H1 (cell line): ENCODE data around the gene ARL6IP6. TPM values are rescaled to one million over a fixed set of nuclear protein-coding genes. Genes with fewer than 3 reads are reported as not detected.

Source experiments
- CTCF ChIA-PET: fragments of 300-600 bp; sonication (Branson Sonifier 250); formaldehyde crosslinking; loops from one replicate; lab custom pipeline; 2021; ENCODE audit not compliant: partially characterized antibody; lab: Charles Lee
- POLR2A ChIA-PET: fragments of 300-600 bp; sonication (Branson Sonifier 250); formaldehyde crosslinking; loops from one replicate; lab custom pipeline; 2021; ENCODE audit warnings: inconsistent platforms; ENCODE audit not compliant: partially characterized antibody; lab: Charles Lee
- DNase-seq, 2 experiments: peaks; one replicate each; pipeline versions ENCODE4 v3.0.0 to v3.0.0-alpha.2; 2010 to 2022; ENCODE audit warnings: low spot score in 2 of 2, low read depth in 1 of 2, mixed read lengths in 1 of 2
- FAIRE-seq: peaks from 2 replicates; lab custom pipeline; 2011; peaks lifted over from hg19 to GRCh38; lab: Jason Lieb, UNC
- H2AFZ ChIP-seq: 2 replicates; pipeline ENCODE4 v1.8.1; 2012; ENCODE audit warnings: low read length, inconsistent platforms
- H2AK5ac ChIP-seq: 2 replicates; pipeline ENCODE4 v1.6.1; 2013; ENCODE audit warnings: low read depth, low read length
- H2BK120ac ChIP-seq: replicated peaks from 2 replicates; pipeline ENCODE3; 2013; ENCODE audit warnings: low read depth, low read length, inconsistent platforms
- H2BK12ac ChIP-seq: 2 replicates; pipeline ENCODE4 v1.6.1; 2013; ENCODE audit warnings: low read depth, low read length
- H2BK15ac ChIP-seq: 2 replicates; pipeline ENCODE4 v1.6.1; 2013; ENCODE audit warnings: low read length
- H2BK20ac ChIP-seq: 2 replicates; pipeline ENCODE4 v1.6.1; 2013; ENCODE audit warnings: low read length
- H2BK5ac ChIP-seq: 2 replicates; pipeline ENCODE4 v1.6.1; 2013; ENCODE audit warnings: low read depth, low read length
- H3K14ac ChIP-seq: 2 replicates; pipeline ENCODE4 v1.6.1; 2013; ENCODE audit warnings: inconsistent platforms; ENCODE audit not compliant: insufficient read length
- H3K18ac ChIP-seq: 2 replicates; pipeline ENCODE4 v1.6.1; 2013; ENCODE audit warnings: low read length; ENCODE audit errors: extremely low read depth
- H3K23ac ChIP-seq: 2 replicates; pipeline ENCODE4 v1.6.1; 2013; ENCODE audit warnings: inconsistent platforms; ENCODE audit not compliant: insufficient read length
- H3K23me2 ChIP-seq: 2 replicates; pipeline ENCODE4 v1.6.1; 2013; ENCODE audit warnings: low read depth, low read length
- H3K27ac ChIP-seq: 2 replicates; pipeline ENCODE4 v1.6.1; 2011; ENCODE audit warnings: low read depth, low read length, inconsistent platforms
- H3K27me3 ChIP-seq, 4 experiments: replicated peaks in 1 of 4; 1 replicate in 1 of 4; 2 replicates in 3 of 4; pipeline versions ENCODE4 v1.6.1 to v1.8.1; 2011 to 2013; ENCODE audit warnings: low read length in 3 of 4, mild to moderate bottlenecking in 3 of 4, inconsistent platforms in 2 of 4, mixed read lengths in 2 of 4, moderate library complexity in 1 of 4; ENCODE audit not compliant: control insufficient read depth in 3 of 4, insufficient read depth in 3 of 4; ENCODE audit errors: extremely low read depth in 1 of 4
- H3K36me3 ChIP-seq, 4 experiments: 2 replicates each; pipeline versions ENCODE4 v1.6.1 to v1.8.1; 2011 to 2013; ENCODE audit warnings: mild to moderate bottlenecking in 4 of 4, low read length in 3 of 4, moderate library complexity in 2 of 4, control low read depth in 1 of 4, inconsistent platforms in 1 of 4; ENCODE audit not compliant: insufficient read depth in 4 of 4, control insufficient read depth in 2 of 4
- H3K4ac ChIP-seq: replicated peaks from 2 replicates; pipeline ENCODE3; 2013; ENCODE audit warnings: low read length, low read depth, mixed read lengths, inconsistent platforms; ENCODE audit not compliant: insufficient read length
- H3K4me1 ChIP-seq, 4 experiments: replicated peaks in 1 of 4; 1 replicate in 1 of 4; 2 replicates in 3 of 4; pipeline versions ENCODE4 v1.6.1 to v1.8.1; 2011 to 2013; ENCODE audit warnings: low read length in 3 of 4, inconsistent platforms in 2 of 4, mixed read lengths in 1 of 4; ENCODE audit not compliant: insufficient read depth in 4 of 4, control insufficient read depth in 3 of 4
- H3K4me2 ChIP-seq, 2 experiments: 2 replicates each; pipeline versions ENCODE4 v1.6.1 to v1.8.1; 2011 to 2013; ENCODE audit warnings: low read depth in 2 of 2, low read length in 2 of 2, control low read depth in 1 of 2, inconsistent platforms in 1 of 2, mild to moderate bottlenecking in 1 of 2; ENCODE audit not compliant: insufficient read depth in 1 of 2
- H3K4me3 ChIP-seq, 4 experiments: fragments of 200-600, 300-600 bp in 1 of 4; sonication (generic), shearing (Covaris generic), sonication (Bioruptor Twin) in 1 of 4; 2 replicates each; pipeline versions ENCODE4 v1.5.1 to v1.8.1; 2011 to 2016; ENCODE audit warnings: low read length in 4 of 4, low read depth in 3 of 4, control low read depth in 2 of 4, inconsistent platforms in 2 of 4, mild to moderate bottlenecking in 2 of 4, mixed read lengths in 1 of 4, moderate library complexity in 1 of 4; ENCODE audit not compliant: insufficient read depth in 2 of 4; ENCODE audit errors: extremely low read depth in 1 of 4
- H3K56ac ChIP-seq: replicated peaks from 2 replicates; pipeline ENCODE3; 2013; ENCODE audit warnings: low read depth, mild to moderate bottlenecking, mixed read lengths, low read length, inconsistent platforms; ENCODE audit not compliant: insufficient read length
- H3K79me1 ChIP-seq: 2 replicates; pipeline ENCODE4 v1.6.1; 2013; ENCODE audit warnings: low read depth, low read length, control low read depth
- H3K79me2 ChIP-seq, 2 experiments: 2 replicates each; pipeline versions ENCODE4 v1.6.1 to v1.8.1; 2012 to 2013; ENCODE audit warnings: low read length in 2 of 2, mild to moderate bottlenecking in 2 of 2, inconsistent platforms in 1 of 2; ENCODE audit not compliant: insufficient read depth in 2 of 2, control insufficient read depth in 1 of 2
- H3K9ac ChIP-seq, 4 experiments: replicated peaks in 1 of 4; 1 replicate in 1 of 4; 2 replicates in 3 of 4; pipeline versions ENCODE4 v1.6.1 to v1.8.1; 2011 to 2013; ENCODE audit warnings: low read depth in 3 of 4, low read length in 3 of 4, control low read depth in 2 of 4, mild to moderate bottlenecking in 2 of 4, moderate library complexity in 2 of 4, inconsistent platforms in 1 of 4; ENCODE audit errors: extremely low read depth in 1 of 4
- H3K9me3 ChIP-seq, 2 experiments: 2 replicates each; pipeline versions ENCODE4 v1.6.1 to v1.8.1; 2012 to 2013; ENCODE audit warnings: mild to moderate bottlenecking in 2 of 2, moderate library complexity in 2 of 2, control low read depth in 1 of 2, inconsistent platforms in 1 of 2, low read depth in 1 of 2, low read length in 1 of 2, mixed read lengths in 1 of 2; ENCODE audit not compliant: insufficient read depth in 2 of 2
- H4K20me1 ChIP-seq, 2 experiments: replicated peaks in 1 of 2; 2 replicates each; pipeline versions ENCODE3 to v1.8.1; 2011 to 2013; ENCODE audit warnings: inconsistent platforms in 2 of 2, low read length in 2 of 2, mild to moderate bottlenecking in 1 of 2; ENCODE audit not compliant: insufficient read depth in 2 of 2, control insufficient read depth in 1 of 2
- H4K5ac ChIP-seq: 2 replicates; pipeline ENCODE4 v1.6.1; 2013; ENCODE audit warnings: low read length, low read depth, mixed read lengths, inconsistent platforms; ENCODE audit not compliant: insufficient read length
- H4K8ac ChIP-seq: 2 replicates; pipeline ENCODE4 v1.8.0; 2013; ENCODE audit warnings: mild to moderate bottlenecking, moderate library complexity, low read length, inconsistent platforms; ENCODE audit not compliant: insufficient read depth; ENCODE audit errors: extremely low read depth
- H4K91ac ChIP-seq: replicated peaks from 2 replicates; pipeline ENCODE3; 2013; ENCODE audit warnings: low read length, mixed read lengths, inconsistent platforms; ENCODE audit not compliant: insufficient read length
- ATF2 ChIP-seq: IDR thresholded peaks from 2 replicates; pipeline ENCODE4 v1.6.1; 2012; ENCODE audit warnings: low read length, inconsistent platforms
- ATF3 ChIP-seq: IDR thresholded peaks from 2 replicates; pipeline ENCODE4 v1.6.1; 2011; ENCODE audit warnings: low read depth, mild to moderate bottlenecking, low read length; ENCODE audit not compliant: insufficient read depth
- CEBPB ChIP-seq: IDR thresholded peaks from 2 replicates; pipeline ENCODE4 v1.6.1; 2012; ENCODE audit warnings: low read depth, low read length
- EGR1 ChIP-seq: IDR thresholded peaks from 2 replicates; pipeline ENCODE4 v1.6.1; 2011; ENCODE audit warnings: low read depth, low read length, borderline replicate concordance
- GTF2F1 ChIP-seq: IDR thresholded peaks from 2 replicates; pipeline ENCODE4 v1.6.1; 2012; ENCODE audit warnings: low read depth, low read length, improper control_type of control experiment, borderline replicate concordance
- HDAC6 ChIP-seq: IDR thresholded peaks from one replicate; pipeline ENCODE4 v1.7.1; 2012; ENCODE audit warnings: low read depth, mild to moderate bottlenecking, inconsistent platforms, low read length, moderate library complexity
- RNF2 ChIP-seq: fragments of 200-900, 300-1000 bp; sonication (generic); IDR thresholded peaks from 2 replicates; pipeline ENCODE4 v1.7.1; 2016; ENCODE audit warnings: borderline replicate concordance, low read depth, mild to moderate bottlenecking, antibody characterized with exemption, low read length; ENCODE audit not compliant: poor library complexity, severe bottlenecking; ENCODE audit errors: missing control alignments
- SIN3A ChIP-seq, 2 experiments: IDR thresholded peaks in 1 of 2; conservative IDR thresholded peaks in 1 of 2; 2 replicates each; pipeline ENCODE4 v1.6.1; 2011 to 2012; ENCODE audit warnings: low read length in 2 of 2, improper control_type of control experiment in 1 of 2, low read depth in 1 of 2, mild to moderate bottlenecking in 1 of 2
- SIX5 ChIP-seq: IDR thresholded peaks from 2 replicates; pipeline ENCODE4 v1.6.1; 2011; ENCODE audit warnings: mild to moderate bottlenecking, low read depth, low read length
- WGBS, 2 experiments: shearing (Covaris generic) in 1 of 2; methylation state at CpG; one replicate each; pipeline versions ENCODE4 v1.1.6 to v1.1.7; 2013 to 2015; ENCODE audit warnings: low lambda C conversion rate in 2 of 2, mixed read lengths in 2 of 2, inconsistent platforms in 1 of 2, low coverage in 1 of 2, missing lambda C conversion rate in 1 of 2; ENCODE audit not compliant: insufficient replicate concordance in 2 of 2, insufficient coverage in 1 of 2, insufficient read length in 1 of 2; ENCODE audit errors: extremely low coverage in 1 of 2, missing lambda C conversion rate in 1 of 2; 5-methylcytosine and 5-hydroxymethylcytosine counted together
- polyA plus RNA-seq, 7 experiments: library from polyadenylated mRNA; depleted of rRNA in 3 of 7; stranded (reverse) in 5 of 7; unstranded in 2 of 7; fragments of >200 nt in 5 of 7; fragments of 200-250 nt in 2 of 7; gene quantifications; 1 replicate in 5 of 7; 2 replicates in 1 of 7; 4 replicates in 1 of 7; pipeline versions ENCODE4 v1.2.1 to v1.2.3, GENCODE V29; 2011 to 2013; ENCODE audit warnings: missing spikeins in 2 of 7, mixed read lengths in 2 of 7
- total RNA-seq: library from RNA; stranded (reverse); fragmentation: NEBNext Ultra II Directional; extraction: Animal tissue kit (Norgen Biotek cat#: 25700); gene quantifications from 2 replicates; pipeline ENCODE4 v1.2.1, GENCODE V29; 2021

Gene ARL6IP6
- total and polyA plus RNA-seq, 2 of the 8 experiments (the other 6 are each of a cell fraction or from before 2014, with no cell fraction given): 47.3 to 92.9 TPM

GRCh38 chr2:152759290-152760072, 41.1 kb downstream of the ARL6IP6 start:
- Histone ChIP-seq H2BK20ac (no peak overlapping the region), H3K36me3 (peaks cover 0 to 45% (median 8%) of the 10 kb centered on the region in 4 experiments; a peak in 6 of 8 replicates), H3K4ac (no peak overlapping the region), H3K23me2 (no peaks in the 10 kb centered on the region), H3K4me2 (no peak overlapping the region), H3K18ac (no peak overlapping the region), H2BK12ac (no peak overlapping the region), H2AFZ (no peak overlapping the region), H2BK15ac (no peak overlapping the region), H3K56ac (no peak overlapping the region), H3K9me3 (no peaks in the 10 kb centered on the region), H4K91ac (no peak overlapping the region), H3K4me1 (no peaks in the 10 kb centered on the region), H3K9ac (no peak overlapping the region), H2BK5ac (no peak overlapping the region), H4K20me1 (peaks cover 0 to 2% of the 10 kb centered on the region in 2 experiments), H4K8ac (no peak overlapping the region), H3K79me1 (no peaks in the 10 kb centered on the region; the same call in none of the 2 replicates), H3K14ac (no peak overlapping the region), H3K27me3 (no peaks in the 10 kb centered on the region), H3K23ac (no peak overlapping the region), H2BK120ac (no peak overlapping the region), H3K4me3 (no peak overlapping the region), H2AK5ac (no peak overlapping the region), H4K5ac (no peak overlapping the region), H3K27ac (no peak overlapping the region), H3K79me2 (no peaks in the 10 kb centered on the region)
- DNase-seq (no peak), FAIRE-seq (no peak)
- WGBS, 2 experiments: 95% methylated on average over 6 of the region's 6 CpGs; no CpG with 5 or more reads in 1 of the 2 experiments
- ChIA-PET CTCF (interaction anchor here (1.3 kb wide), 1 partner anchor 102 kb away, joined by 3 read pairs; no protein-coding TSS in a partner anchor), POLR2A (no interaction called here)
- TF ChIP-seq GTF2F1 (no peak), SIN3A (conservative IDR thresholded peaks at IDR 0.05 in 1 of 2, IDR thresholded peaks at IDR 0.05 in 1 of 2; ENCODE audit: low read depth in 1 of 2, low read length in 2 of 2) (no peak), ATF2 (no peak), EGR1 (no peak), SIX5 (no peak), CEBPB (no peak), ATF3 (no peak), RNF2 (no peak), HDAC6 (no peak)
